K562 (cell line): Measurements from ENCODE around the gene RNF11. TPM values are rescaled to one million over a fixed set of nuclear protein-coding genes. Genes with fewer than 3 reads are reported as not detected.

Experiments
- CEBPG ChIP-seq, 3 experiments: fragments of 200-800 bp in 1 of 3; sonication (Bioruptor generic) in 1 of 3; sonication (generic) in 1 of 3; formaldehyde crosslinking in 1 of 3; IDR thresholded peaks in 2 of 3; conservative IDR thresholded peaks in 1 of 3; 2 replicates each; pipeline versions ENCODE4 v1.6.1 to v1.8.0; 2016 to 2022; ENCODE audit warnings: missing compliant biosample characterization in 2 of 3, missing genetic modification characterization in 2 of 3, mild to moderate bottlenecking in 1 of 3, missing genetic modification reagents in 1 of 3
- MYC ChIP-seq, 2 experiments: fragments of 250-450 bp in 1 of 2; sonication (Bioruptor Pico) in 1 of 2; IDR thresholded peaks; 2 replicates each; pipeline versions ENCODE4 v1.5.1 to v1.6.1; 2012 to 2021; ENCODE audit warnings: low read depth in 2 of 2, borderline replicate concordance in 1 of 2, improper control_type of control experiment in 1 of 2, low read length in 1 of 2, mild to moderate bottlenecking in 1 of 2, moderate library complexity in 1 of 2
- PREB ChIP-seq: sonication (generic); formaldehyde crosslinking; IDR thresholded peaks from 2 replicates; pipeline ENCODE4 v1.8.1; 2023; ENCODE audit warnings: mild to moderate bottlenecking, missing genetic modification reagents
- PURB ChIP-seq: sonication (generic); formaldehyde crosslinking; IDR thresholded peaks from 2 replicates; pipeline ENCODE4 v1.9.0; 2021; ENCODE audit warnings: low read depth, mild to moderate bottlenecking, missing genetic modification reagents
- RAD21 ChIP-seq, 2 experiments: fragments of 250-450 bp in 1 of 2; fragments of 450-650 bp in 1 of 2; sonication (Bioruptor Pico) in 1 of 2; formaldehyde crosslinking in 1 of 2; IDR thresholded peaks in 1 of 2; conservative IDR thresholded peaks in 1 of 2; 2 replicates each; pipeline versions ENCODE4 v1.4.0 to v1.8.0; 2020 to 2022; ENCODE audit warnings: mild to moderate bottlenecking in 2 of 2, moderate library complexity in 1 of 2
- RHOXF2B ChIP-seq: fragments of 250-450 bp; sonication (Bioruptor Pico); conservative IDR thresholded peaks from 2 replicates; pipeline ENCODE4 v1.5.1; 2021
- SMAD1 ChIP-seq: fragments of 150-350 bp; IDR thresholded peaks from 2 replicates; pipeline ENCODE4 v1.6.1; 2014; ENCODE audit warnings: low read length, low read depth; ENCODE audit not compliant: partially characterized antibody
- SMAD3 ChIP-seq: fragments of 450-650 bp; formaldehyde crosslinking; conservative IDR thresholded peaks from 2 replicates; pipeline ENCODE4 v1.4.0; 2020; ENCODE audit warnings: mild to moderate bottlenecking
- SOX6 ChIP-seq: fragments of 450-650 bp; IDR thresholded peaks from 2 replicates; pipeline ENCODE4 v1.6.1; 2014; ENCODE audit warnings: mild to moderate bottlenecking
- SPI1 ChIP-seq: IDR thresholded peaks from 2 replicates; pipeline ENCODE4 v1.6.1; 2011; ENCODE audit warnings: low read depth, low read length, control low read depth, borderline replicate concordance
- TBP ChIP-seq: optimal IDR thresholded peaks from 2 replicates; pipeline ENCODE3; 2011; ENCODE audit warnings: low read depth, low read length, improper control_type of control experiment
- ZBTB40 ChIP-seq, 2 experiments: fragments of 450-650 bp in 1 of 2; sonication (generic) in 1 of 2; formaldehyde crosslinking in 1 of 2; IDR thresholded peaks; 2 replicates each; pipeline versions ENCODE4 v1.7.1 to v1.9.0; 2016 to 2022; ENCODE audit warnings: inconsistent platforms in 1 of 2, mild to moderate bottlenecking in 1 of 2, missing genetic modification reagents in 1 of 2
- ZC3H11A ChIP-seq: IDR thresholded peaks from 2 replicates; pipeline ENCODE4 v1.6.1; 2012; ENCODE audit warnings: low read depth, low read length, improper control_type of control experiment
- ZNF146 ChIP-seq: IDR thresholded peaks from one replicate; pipeline ENCODE4 v1.6.1; 2018; ENCODE audit warnings: missing compliant biosample characterization; ENCODE audit not compliant: unreplicated experiment
- ZNF717 ChIP-seq: fragments of 250-450 bp; sonication (Bioruptor Pico); IDR thresholded peaks from 2 replicates; pipeline ENCODE4 v1.5.0; 2021
- polyA plus RNA-seq, 8 experiments: library from polyadenylated mRNA; depleted of rRNA in 4 of 8; stranded (reverse) in 5 of 8; unstranded in 3 of 8; fragments of >200 nt; fragmentation: Nextera tagmentation in 2 of 8; fragmentation: Illumina TruSeq in 1 of 8; extraction: Ambion mirVana in 2 of 8; extraction: Trizol in 1 of 8; gene quantifications; 2 replicates each; pipeline versions ENCODE4 v1.2.1 to v1.2.3, GENCODE V29; 2011 to 2014; ENCODE audit warnings: inconsistent platforms in 1 of 8, missing spikeins in 1 of 8
- total RNA-seq, 7 experiments: library from RNA; depleted of rRNA in 6 of 7; stranded (reverse); fragments of >200 nt in 6 of 7; fragmentation: Illumina TruSeq in 2 of 7; extraction: Trizol in 2 of 7; gene quantifications; 2 replicates each; pipeline versions ENCODE4 v1.2.1 to v1.2.3, GENCODE V29; 2011 to 2021; ENCODE audit warnings: low replicate concordance in 1 of 7

The RNF11 gene
- total and polyA plus RNA-seq, 9 of the 15 experiments (the other 6 are each of a cell fraction or from before 2014, with no cell fraction given) = 5.7 to 34.3 (median 23.1) TPM

GRCh38 chr1:51284487-51284954 is 48.4 kb downstream of the RNF11 start (continued):
- no peak for TF ChIP-seq RHOXF2B (CRISPR knock-in tag)
- TF ChIP-seq SMAD3 = peak; percentile 81; the same call in 1 of the 2 replicates
- no peak for TF ChIP-seq ZNF717 (CRISPR knock-in tag)
- TF ChIP-seq ZNF146 (CRISPR knock-in tag) = no peak
- peak in 1 of 2 experiments; percentile 28; a peak in 2 of 4 replicates for TF ChIP-seq RAD21 (CRISPR knock-in tag; conservative IDR thresholded peaks at IDR 0.05 in 1 of 2, IDR thresholded peaks at IDR 0.05 in 1 of 2)
- 0 out of 2 replicates have a peak, but pooled peaks have one; percentile 35 for TF ChIP-seq CEBPG (CRISPR knock-in tag; IDR thresholded peaks at IDR 0.05)
- peak; percentile 61 to 74 for TF ChIP-seq CEBPG (tag; conservative IDR thresholded peaks at IDR 0.05 in 1 of 2, IDR thresholded peaks at IDR 0.05 in 1 of 2)
- TF ChIP-seq PREB (CRISPR knock-in tag) = 0 out of 2 replicates have a peak, but pooled peaks have one; percentile 38
- no peak for TF ChIP-seq TBP
- TF ChIP-seq ZBTB40 (IDR thresholded peaks at IDR 0.05) = no peak
- TF ChIP-seq ZBTB40 (CRISPR knock-in tag; IDR thresholded peaks at IDR 0.05) = no peak
- peak; percentile 74 for TF ChIP-seq MYC (IDR thresholded peaks at IDR 0.05; ENCODE audit: low read depth, low read length)
- no peak for TF ChIP-seq MYC (CRISPR knock-in tag; IDR thresholded peaks at IDR 0.05; ENCODE audit: borderline replicate concordance, low read depth)
- TF ChIP-seq SPI1 = peak; percentile 60; the same call in 1 of the 2 replicates
- TF ChIP-seq SMAD1 = peak; percentile 98
- TF ChIP-seq PURB (CRISPR knock-in tag) = no peak
- TF ChIP-seq SOX6 = peak; percentile 95
- no peak for TF ChIP-seq ZC3H11A
